ENCODE measurements around the gene LRRC37B.
"Not testable (repeated sequence)": the region's sequence is repeated elsewhere in the genome, so short reads cannot be mapped to it uniquely, and the experiment has no call there.

Gene LRRC37B

GRCh38 chr17:32084003-32084941, 77.1 kb downstream of the LRRC37B start:
- not testable (repeated sequence) for DNase-seq (ENCODE audit: low read depth, low spot score); H3K27ac ChIP-seq

GRCh38 chr17:32084942-32085829, 78.0 kb downstream of the LRRC37B start:
- not testable (repeated sequence) for DNase-seq (ENCODE audit: low read depth, low spot score)

GRCh38 chr17:32086833-32087232, 79.7 kb downstream of the LRRC37B start:
- H3K27ac ChIP-seq = not testable (repeated sequence)

More at GRCh38 chr17:32084942-32085829, 78.0 kb downstream of the LRRC37B start:
- not testable (repeated sequence) for H3K27ac ChIP-seq

GRCh38 chr17:32092062-32092461, 84.9 kb downstream of the LRRC37B start:
- not testable (repeated sequence) for DNase-seq (ENCODE audit: low read depth, low spot score); H3K27ac ChIP-seq

More at GRCh38 chr17:32086833-32087232, 79.7 kb downstream of the LRRC37B start:
- not testable (repeated sequence) for DNase-seq (ENCODE audit: low read depth, low spot score)

GRCh38 chr17:32099686-32100085, 92.5 kb downstream of the LRRC37B start:
- no peak for DNase-seq (ENCODE audit: low read depth, low spot score)
- H3K27ac ChIP-seq = no peak overlapping the region

GRCh38 chr17:32100323-32100722, 93.1 kb downstream of the LRRC37B start:
- not testable (repeated sequence) for DNase-seq (ENCODE audit: low read depth, low spot score); H3K27ac ChIP-seq

GRCh38 chr17:32100971-32101631, 93.9 kb downstream of the LRRC37B start:
- no peak for DNase-seq (ENCODE audit: low read depth, low spot score)
- H3K27ac ChIP-seq = no peak overlapping the region

- H3K27ac ChIP-seq = no peak overlapping the region
- no peak for DNase-seq (ENCODE audit: low read depth, low spot score)
Observed at GRCh38 chr17:32102172-32102571, 95.0 kb downstream of the LRRC37B start.

- DNase-seq (ENCODE audit: low read depth, low spot score) = no peak
- H3K27ac ChIP-seq = no peak overlapping the region
Observed at GRCh38 chr17:32102646-32103186, 95.5 kb downstream of the LRRC37B start.
